ENCODE results near the gene FGD2.

- no peak for TF ChIP-seq CTCF (IDR thresholded peaks at IDR 0.05)
- TF ChIP-seq EP300 (IDR thresholded peaks at IDR 0.05; ENCODE audit: low read depth): no peak
These were observed 27.8 kb downstream of the FGD2 start for GRCh38 chr6:37033255-37033654.

Measured in transverse colon (tissue), 3 donors.